Muscle of leg (tissue), 11 donors: Measurements from ENCODE around the gene TENM4. TPM values are rescaled to one million over a fixed set of nuclear protein-coding genes. Genes with fewer than 3 reads are reported as not detected.
A peak's percentile ranks its signal among the peaks of the same experiment; 100 is the strongest.

ENCODE experiments used
- DNase-seq: peaks from one replicate; pipeline ENCODE4 v3.0.0; 2013
- H3K27ac ChIP-seq: one replicate; pipeline ENCODE4 v1.5.1; 2013; ENCODE audit warnings: mild to moderate bottlenecking, low read length, control low read depth
- H3K27me3 ChIP-seq: one replicate; pipeline ENCODE4 v1.6.1; 2013; ENCODE audit warnings: low read length; ENCODE audit not compliant: control insufficient read depth, insufficient read depth
- H3K36me3 ChIP-seq: one replicate; pipeline ENCODE4 v1.6.1; 2013; ENCODE audit warnings: low read length; ENCODE audit not compliant: control insufficient read depth, insufficient read depth
- H3K4me1 ChIP-seq: one replicate; pipeline ENCODE4 v1.6.1; 2013; ENCODE audit warnings: low read length; ENCODE audit not compliant: control insufficient read depth, insufficient read depth
- H3K4me3 ChIP-seq: one replicate; pipeline ENCODE4 v1.5.1; 2013; ENCODE audit warnings: low read length, control low read depth
- H3K9me3 ChIP-seq: replicated peaks from 2 replicates; pipeline ENCODE4 v1.6.1; 2013; ENCODE audit warnings: low read depth, low read length; ENCODE audit not compliant: control insufficient read depth
- whole genome bisulfite sequencing: methylation state at CpG from one replicate; pipeline ENCODE4 v1.1.5; 2013; ENCODE audit warnings: missing lambda C conversion rate; ENCODE audit not compliant: insufficient coverage; 5-methylcytosine and 5-hydroxymethylcytosine counted together
- polyA plus RNA-seq, 8 donors: library from polyadenylated mRNA; unstranded; fragments of 120-200 nt; gene quantifications; one replicate each; pipeline versions ENCODE4 v1.2.1 to v1.2.3, GENCODE V29; 2013; ENCODE audit warnings: inconsistent platforms in 1 of 8, low replicate concordance in 1 of 8; ENCODE audit not compliant: insufficient read length in 8 of 8, insufficient read depth in 1 of 8
- total RNA-seq: library from RNA; stranded (reverse); fragments of 120-200 nt; gene quantifications from one replicate; pipeline ENCODE4 v1.2.4, GENCODE V29; 2013

The TENM4 gene
- total and polyA plus RNA-seq, 9 donors: 4.6 to 13.8 (median 10.3) TPM

DNA sequence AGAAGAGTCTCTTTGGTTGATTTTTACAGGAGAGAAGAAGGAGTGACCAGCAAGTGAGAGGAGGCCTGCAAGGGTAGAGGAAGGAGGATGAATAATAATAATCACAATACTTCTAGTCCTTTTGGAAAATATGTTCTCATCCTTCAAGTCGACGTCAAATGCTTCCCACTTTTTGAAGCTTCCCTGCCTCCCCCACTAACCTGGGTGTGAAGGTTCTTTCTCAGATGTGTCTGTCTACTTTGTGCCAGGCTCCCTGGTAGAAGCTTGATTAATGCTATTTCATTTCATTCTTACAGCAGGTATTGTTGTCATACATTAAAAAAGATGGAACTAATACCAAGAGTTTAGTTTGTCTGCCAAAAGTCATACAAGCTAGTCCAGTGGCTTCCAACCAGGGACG is 17.1 kb downstream of the TENM4 start:
- Histone ChIP-seq H3K36me3 (no peaks in the 10 kb centered on the region), H3K27me3 (no peaks in the 10 kb centered on the region), H3K4me1 (peaks cover 6% of the 10 kb centered on the region), H3K4me3 (no peak overlapping the region), H3K27ac (no peak overlapping the region), H3K9me3 (no peaks in the 10 kb centered on the region)
- WGBS: no CpG with 5 or more reads among the region's 3 CpGs
- DNase-seq: no peak

DNA sequence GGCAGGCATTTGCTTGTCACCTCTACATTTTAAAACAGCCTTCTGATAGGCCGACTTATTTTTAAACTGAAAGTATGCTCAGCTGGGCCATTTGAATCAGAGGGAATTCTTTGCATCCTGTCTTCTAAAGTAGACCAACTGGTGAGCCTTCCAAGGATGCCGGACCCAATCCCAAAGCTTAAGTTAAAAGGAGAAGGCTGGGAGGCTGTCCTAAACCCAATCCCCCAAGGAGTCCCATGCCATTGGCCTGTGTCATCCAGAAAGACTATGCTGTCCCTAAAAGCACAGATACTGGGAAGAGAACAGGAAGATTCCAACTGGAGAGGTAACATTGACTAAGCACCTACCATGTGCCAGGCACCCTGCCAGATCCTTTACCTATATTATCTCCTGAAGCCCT is 18.0 kb downstream of the TENM4 start:
- no peaks in the 10 kb centered on the region for H3K9me3 ChIP-seq

DNA sequence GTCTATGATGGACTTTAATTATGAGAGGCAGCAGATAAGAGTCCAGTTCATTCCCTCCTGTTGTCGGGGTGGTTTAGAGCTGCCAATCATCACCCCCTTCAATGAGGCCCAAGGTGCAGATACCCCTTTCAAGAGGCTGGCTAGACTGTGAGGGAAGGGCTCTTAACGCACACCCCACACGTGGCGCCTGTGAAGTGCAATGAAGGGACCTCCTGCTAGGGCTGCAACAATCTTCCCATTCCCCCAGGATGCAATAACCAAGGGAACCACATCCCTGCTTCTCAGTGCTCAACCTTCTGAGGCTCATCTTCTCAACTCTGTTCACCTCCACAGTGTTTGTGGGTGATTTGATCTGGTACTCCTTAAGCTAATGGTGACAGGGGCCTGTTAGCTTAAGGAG is 19.0 kb downstream of the TENM4 start:
- no CpG with 5 or more reads among the region's 4 CpGs for WGBS
- Histone ChIP-seq H3K9me3 (no peaks in the 10 kb centered on the region), H3K36me3 (no peaks in the 10 kb centered on the region), H3K4me3 (no peak overlapping the region), H3K27me3 (no peaks in the 10 kb centered on the region), H3K27ac (no peak overlapping the region), H3K4me1 (peaks cover 2% of the 10 kb centered on the region)
- DNase-seq: no peak

More for the DNA sequence above, 18.0 kb downstream of the TENM4 start:
- H3K4me1 ChIP-seq: peaks cover 2% of the 10 kb centered on the region
- no peak for DNase-seq
- H3K4me3 ChIP-seq: no peak overlapping the region
- no peak overlapping the region for H3K27ac ChIP-seq
- WGBS: 83% methylated on average over 1 of the region's 2 CpGs
- H3K36me3 ChIP-seq: no peaks in the 10 kb centered on the region
- no peaks in the 10 kb centered on the region for H3K27me3 ChIP-seq

DNA sequence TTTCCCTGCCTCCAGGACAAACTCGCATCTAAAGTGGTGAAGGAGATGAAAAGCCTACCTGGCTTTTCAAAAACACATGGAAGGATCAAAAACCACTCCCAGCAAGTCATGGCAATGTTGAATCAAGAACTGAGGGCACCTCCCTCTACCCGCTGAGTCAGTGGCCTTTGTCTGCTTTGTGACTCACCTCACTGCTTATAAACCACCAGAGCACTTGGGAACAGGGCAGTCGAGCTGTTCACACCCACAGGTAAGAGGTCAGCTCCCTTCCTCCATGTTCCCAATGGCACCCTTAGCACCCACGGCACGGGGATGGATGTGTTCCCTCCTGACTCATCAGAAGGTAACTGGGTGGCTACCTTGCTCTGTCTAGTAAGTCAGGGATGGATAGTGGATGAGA is 21.7 kb downstream of the TENM4 start:
- no peaks in the 10 kb centered on the region for H3K27me3 ChIP-seq
- peaks cover 13% of the 10 kb centered on the region for H3K4me1 ChIP-seq
- H3K9me3 ChIP-seq: peaks cover 3% of the 10 kb centered on the region
- H3K36me3 ChIP-seq: no peaks in the 10 kb centered on the region
- H3K27ac ChIP-seq: no peak overlapping the region
- 29% methylated on average over 1 of the region's 5 CpGs for WGBS
- no peak overlapping the region for H3K4me3 ChIP-seq
- DNase-seq: no peak

DNA sequence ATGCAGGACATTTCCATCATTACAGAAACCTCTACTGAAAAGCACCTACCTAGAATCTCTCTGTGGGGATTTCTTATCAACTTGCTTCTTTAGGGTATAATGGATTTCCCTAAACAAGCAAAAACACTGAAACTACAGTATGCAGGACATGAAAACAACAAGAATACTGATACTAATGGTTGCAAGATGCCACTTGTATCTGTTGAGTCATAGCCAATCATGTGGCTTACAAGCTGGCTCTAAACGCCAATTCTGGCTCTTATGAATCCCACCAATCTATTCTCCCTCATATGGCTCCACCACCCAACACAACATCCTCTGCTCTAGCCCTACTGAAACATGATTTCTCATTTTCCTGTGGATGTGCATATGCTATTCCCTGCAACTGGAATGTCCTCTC is 22.6 kb downstream of the TENM4 start:
- H3K9me3 ChIP-seq: peaks cover 3% of the 10 kb centered on the region
- H3K4me1 ChIP-seq: peaks cover 16% of the 10 kb centered on the region
- no peaks in the 10 kb centered on the region for H3K36me3 ChIP-seq
- WGBS: 75% methylated on average over 1 of the region's 1 CpG
- H3K4me3 ChIP-seq: no peak overlapping the region
- H3K27ac ChIP-seq: no peak overlapping the region
- H3K27me3 ChIP-seq: no peaks in the 10 kb centered on the region
- DNase-seq: no peak

DNA sequence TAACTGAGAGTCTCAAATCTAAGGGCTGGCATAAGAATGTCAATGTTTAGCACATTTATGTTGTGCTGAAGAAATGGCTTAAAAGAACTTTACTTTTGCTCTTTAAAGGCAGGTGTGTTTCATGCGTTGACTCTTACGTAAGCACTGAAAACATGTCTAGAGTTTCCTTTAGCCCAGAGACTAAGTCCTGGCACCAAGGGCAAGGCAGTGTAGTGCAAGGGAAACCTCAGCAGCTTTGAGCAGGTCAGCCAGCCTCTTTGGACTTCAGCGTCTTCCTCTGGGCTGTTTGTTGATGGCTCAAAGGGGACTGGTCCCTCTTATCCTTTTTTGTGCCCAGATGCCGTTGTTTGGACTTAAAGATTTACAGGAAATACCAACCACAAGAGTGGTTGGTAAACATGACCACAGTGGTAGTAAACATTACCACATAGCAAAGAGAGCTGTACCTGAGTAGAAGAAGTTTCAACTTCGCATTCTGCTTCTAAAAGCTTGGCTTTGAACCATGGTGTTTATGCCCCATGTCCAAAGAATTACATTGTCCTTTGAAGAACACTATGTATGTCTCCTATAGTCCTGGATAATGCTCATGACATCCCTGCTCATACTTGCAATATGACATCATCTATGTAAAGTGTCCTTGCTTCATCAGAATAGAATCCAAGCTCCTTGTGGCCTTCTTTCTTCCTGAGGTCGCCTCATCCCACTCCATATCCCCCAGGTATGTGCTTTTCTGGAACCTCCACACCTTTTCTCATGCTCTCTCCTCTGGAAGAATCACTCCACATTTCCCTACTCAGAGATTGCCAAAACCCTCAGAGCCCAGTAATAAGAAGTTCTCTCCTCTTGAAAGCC is 23.5 kb downstream of the TENM4 start:
- Histone ChIP-seq H3K4me3 (no peak overlapping the region), H3K27ac (no peak overlapping the region)
- no peak for DNase-seq

DNA sequence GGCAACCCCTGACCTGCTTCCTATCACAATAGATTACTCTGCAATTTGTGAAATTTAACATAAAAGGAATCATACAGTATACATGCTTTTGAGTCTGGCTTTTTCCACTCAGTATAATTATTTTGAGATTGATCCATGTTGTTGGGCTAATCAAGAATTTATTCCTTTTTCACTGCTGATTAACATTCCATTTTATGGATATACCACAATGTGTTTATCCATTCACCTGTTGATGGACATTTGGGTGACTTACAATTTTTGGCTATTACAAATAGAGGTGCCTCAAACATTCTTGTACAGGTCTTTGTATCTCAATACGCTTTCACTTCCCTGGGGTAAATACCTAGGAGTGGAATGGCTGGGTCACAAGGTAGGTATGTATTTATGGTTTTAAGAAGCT is 24.9 kb downstream of the TENM4 start:
- no peak for DNase-seq
- Histone ChIP-seq H3K9me3 (peaks cover 3% of the 10 kb centered on the region), H3K4me1 (peaks cover 26% of the 10 kb centered on the region), H3K4me3 (no peak overlapping the region), H3K27me3 (no peaks in the 10 kb centered on the region), H3K36me3 (no peaks in the 10 kb centered on the region), H3K27ac (no peak overlapping the region)
- WGBS: no CpG with 5 or more reads among the region's 1 CpG

More for the DNA sequence above, 23.5 kb downstream of the TENM4 start:
- WGBS: 94% methylated on average over 4 of the region's 6 CpGs
- Histone ChIP-seq H3K27me3 (no peaks in the 10 kb centered on the region), H3K36me3 (no peaks in the 10 kb centered on the region), H3K4me1 (peaks cover 21% of the 10 kb centered on the region), H3K9me3 (peaks cover 3% of the 10 kb centered on the region)

DNA sequence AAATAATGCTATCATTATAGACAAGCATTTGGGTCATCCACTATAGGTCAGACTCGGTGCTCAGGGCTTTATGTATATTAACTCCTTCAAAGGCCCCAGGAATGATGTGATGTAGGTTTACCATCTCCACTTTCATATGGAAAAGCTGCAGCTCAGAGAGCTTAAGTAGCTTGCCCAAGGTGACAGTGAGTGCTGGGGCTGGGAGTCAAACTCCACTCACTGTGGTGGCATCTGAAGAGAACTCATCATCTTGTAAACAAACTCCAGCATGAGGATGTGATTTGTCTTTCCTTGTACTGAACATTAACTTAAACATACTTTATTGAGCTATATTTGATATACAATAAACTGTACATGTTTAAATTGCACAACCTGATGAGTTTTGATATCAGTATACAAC is 25.4 kb downstream of the TENM4 start:
- no peaks in the 10 kb centered on the region for H3K36me3 ChIP-seq
- no peaks in the 10 kb centered on the region for H3K27me3 ChIP-seq
- H3K4me3 ChIP-seq: no peak overlapping the region
- no peak for DNase-seq
- peaks cover 26% of the 10 kb centered on the region for H3K4me1 ChIP-seq
- H3K27ac ChIP-seq: no peak overlapping the region
- H3K9me3 ChIP-seq: peaks cover 3% of the 10 kb centered on the region
- no CpG with 5 or more reads among the region's 1 CpG for WGBS

DNA sequence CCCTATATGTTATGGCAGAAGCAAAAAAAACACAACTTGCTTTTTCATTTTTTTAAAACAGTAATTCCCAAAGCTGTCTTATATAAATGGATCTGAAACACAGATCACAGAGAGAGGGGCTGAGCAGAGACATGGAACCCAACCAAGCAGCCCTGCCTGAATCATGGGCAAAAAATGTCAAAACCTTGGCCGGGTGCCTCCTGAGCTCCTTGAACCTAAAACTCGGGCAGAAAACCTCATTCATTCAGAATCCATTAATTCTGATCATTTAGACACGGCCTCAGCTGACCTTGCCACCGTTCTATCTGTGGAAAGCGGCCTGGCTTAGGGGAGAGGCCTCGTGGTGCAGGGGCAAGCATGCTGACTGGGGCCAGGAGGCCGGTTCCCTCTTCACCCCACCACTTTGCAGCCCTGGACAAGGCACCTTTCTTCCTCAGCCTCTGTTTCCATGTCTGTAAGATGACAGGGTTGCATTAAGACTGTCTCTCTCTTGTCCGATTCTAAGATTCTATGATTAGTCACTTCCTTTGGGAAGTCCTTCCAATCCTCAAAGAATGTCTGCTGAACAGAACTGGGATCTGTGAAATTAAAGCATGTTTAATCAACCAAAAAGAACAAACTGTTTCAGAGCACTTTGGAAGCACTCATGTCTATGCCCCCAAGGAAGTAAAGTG is 26.0 kb downstream of the TENM4 start:
- DNase-seq: peak; percentile 77
- H3K4me3 ChIP-seq: no peak overlapping the region
- H3K27me3 ChIP-seq: no peaks in the 10 kb centered on the region
- peaks cover 26% of the 10 kb centered on the region for H3K4me1 ChIP-seq
- no peak overlapping the region for H3K27ac ChIP-seq
- no peaks in the 10 kb centered on the region for H3K36me3 ChIP-seq
- peaks cover 3% of the 10 kb centered on the region for H3K9me3 ChIP-seq
- WGBS: 90% methylated on average over 3 of the region's 8 CpGs

DNA sequence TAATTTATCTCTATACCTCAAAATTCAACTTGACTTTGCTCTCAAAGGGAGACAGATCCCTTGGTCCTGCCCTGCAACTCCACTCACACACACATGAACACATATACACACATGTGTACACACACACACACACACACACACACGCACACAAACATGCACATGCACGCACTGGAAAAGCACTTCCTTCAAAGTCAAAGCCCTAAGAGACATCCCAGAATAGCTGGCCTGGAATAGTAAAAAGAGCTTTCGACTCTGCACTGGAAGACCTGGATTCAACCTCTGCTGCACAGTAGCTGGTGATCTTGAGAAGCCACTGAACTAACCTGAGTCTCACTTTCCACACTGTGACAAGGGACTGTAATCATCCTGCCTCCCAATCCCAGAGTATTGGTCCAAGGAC is 26.8 kb downstream of the TENM4 start:
- peak; percentile 62 for DNase-seq
- 0% methylated on average over 1 of the region's 3 CpGs for WGBS
- H3K27ac ChIP-seq: peak overlapping the region; percentile 49

More for the DNA sequence above, 26.8 kb downstream of the TENM4 start:
- H3K9me3 ChIP-seq: peaks cover 3% of the 10 kb centered on the region
- no peak overlapping the region for H3K4me3 ChIP-seq
- H3K27me3 ChIP-seq: no peaks in the 10 kb centered on the region
- peaks cover 33% of the 10 kb centered on the region for H3K4me1 ChIP-seq
- no peaks in the 10 kb centered on the region for H3K36me3 ChIP-seq
